AG04449 (cell line): Measurements from ENCODE around the gene DOCK1.

Experiments used
- CTCF ChIA-PET: fragments of 350-600 bp; formaldehyde crosslinking; extraction: SDS; loops from one replicate; lab custom pipeline; 2021; ENCODE audit warnings: antibody characterized with exemption; lab: Yijun Ruan, JAX
- POLR2A ChIA-PET: fragments of 400-600, 350-600 bp; formaldehyde crosslinking; extraction: SDS; loops from one replicate; lab custom pipeline; 2020; ENCODE audit warnings: antibody characterized with exemption, inconsistent platforms; lab: Yijun Ruan, JAX
- DNase-seq: peaks from one replicate; pipeline ENCODE4 v3.0.0-alpha.2; 2010; ENCODE audit warnings: low read depth, low spot score
- H3K4me3 ChIP-seq: 2 replicates; pipeline ENCODE4 v1.5.1; 2011; ENCODE audit warnings: low read depth, mild to moderate bottlenecking, control low read depth, low read length
- TF ChIP-seq, protein P1 (sequence below): IDR thresholded peaks from one replicate; pipeline ENCODE4 v1.5.1; 2011; ENCODE audit warnings: mild to moderate bottlenecking, moderate library complexity, low read length, control low read depth, inconsistent platforms; ENCODE audit not compliant: insufficient read depth; ENCODE audit errors: missing control alignments

The DOCK1 gene

GRCh38 chr10:127198307-127198706 is 293.1 kb downstream of the DOCK1 start:
- POLR2A ChIA-PET: no interaction called here
- no peak for DNase-seq
- TF ChIP-seq, protein P1, sequence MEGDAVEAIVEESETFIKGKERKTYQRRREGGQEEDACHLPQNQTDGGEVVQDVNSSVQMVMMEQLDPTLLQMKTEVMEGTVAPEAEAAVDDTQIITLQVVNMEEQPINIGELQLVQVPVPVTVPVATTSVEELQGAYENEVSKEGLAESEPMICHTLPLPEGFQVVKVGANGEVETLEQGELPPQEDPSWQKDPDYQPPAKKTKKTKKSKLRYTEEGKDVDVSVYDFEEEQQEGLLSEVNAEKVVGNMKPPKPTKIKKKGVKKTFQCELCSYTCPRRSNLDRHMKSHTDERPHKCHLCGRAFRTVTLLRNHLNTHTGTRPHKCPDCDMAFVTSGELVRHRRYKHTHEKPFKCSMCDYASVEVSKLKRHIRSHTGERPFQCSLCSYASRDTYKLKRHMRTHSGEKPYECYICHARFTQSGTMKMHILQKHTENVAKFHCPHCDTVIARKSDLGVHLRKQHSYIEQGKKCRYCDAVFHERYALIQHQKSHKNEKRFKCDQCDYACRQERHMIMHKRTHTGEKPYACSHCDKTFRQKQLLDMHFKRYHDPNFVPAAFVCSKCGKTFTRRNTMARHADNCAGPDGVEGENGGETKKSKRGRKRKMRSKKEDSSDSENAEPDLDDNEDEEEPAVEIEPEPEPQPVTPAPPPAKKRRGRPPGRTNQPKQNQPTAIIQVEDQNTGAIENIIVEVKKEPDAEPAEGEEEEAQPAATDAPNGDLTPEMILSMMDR: peak; percentile 10
- H3K4me3 ChIP-seq: no peak overlapping the region
- CTCF ChIA-PET: no interaction called here

DNA sequence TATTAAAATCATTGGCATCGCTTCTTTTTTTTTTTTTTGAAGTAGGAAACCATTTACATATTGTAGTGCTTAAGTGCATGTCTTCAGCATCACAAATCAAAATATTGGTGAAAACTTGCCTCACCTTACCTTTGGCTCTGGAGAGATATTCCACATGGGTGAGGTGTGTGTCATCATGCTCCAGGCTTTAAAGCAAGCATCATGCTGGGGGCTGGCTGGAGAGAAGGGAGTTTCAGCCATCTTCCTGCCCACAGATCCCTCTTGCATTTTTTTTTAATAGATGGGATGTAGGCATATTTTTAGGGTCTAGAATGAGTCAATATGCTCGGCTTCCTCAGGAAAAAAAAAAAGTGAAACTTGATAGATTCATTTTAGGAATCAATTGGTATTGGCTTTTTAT is 293.5 kb downstream of the DOCK1 start:
- TF ChIP-seq, protein P1: no peak

DNA sequence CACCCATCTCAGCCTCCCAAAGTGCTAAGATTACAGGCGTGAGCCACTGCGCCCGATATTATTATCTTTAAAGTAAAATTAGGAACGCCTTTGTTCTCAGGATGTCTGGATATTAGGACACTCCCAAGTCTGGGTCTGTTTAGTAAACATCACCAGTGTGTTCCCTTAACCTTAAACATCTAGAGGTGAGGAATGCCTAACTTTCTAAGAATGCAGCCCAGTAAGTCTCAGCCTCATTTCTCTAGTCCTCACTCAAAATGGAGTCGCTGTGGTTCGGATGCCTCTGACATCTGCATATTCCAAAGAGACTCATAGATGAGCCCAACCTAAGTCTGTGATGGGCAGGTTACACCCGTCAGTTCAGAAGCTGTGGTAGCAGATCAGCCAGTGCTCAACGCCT is 295.4 kb downstream of the DOCK1 start:
- DNase-seq: no peak
- POLR2A ChIA-PET: no interaction called here
- CTCF ChIA-PET: no interaction called here
- H3K4me3 ChIP-seq: no peak overlapping the region
- TF ChIP-seq, protein P1: no peak

More for the DNA sequence above, 293.5 kb downstream of the DOCK1 start:
- no peak overlapping the region for H3K4me3 ChIP-seq
- DNase-seq: no peak
- POLR2A ChIA-PET: no interaction called here
- CTCF ChIA-PET: interaction anchor here (0.8 kb wide), 1 partner anchor 379 kb away, joined by 4 read pairs; no protein-coding TSS in a partner anchor

DNA sequence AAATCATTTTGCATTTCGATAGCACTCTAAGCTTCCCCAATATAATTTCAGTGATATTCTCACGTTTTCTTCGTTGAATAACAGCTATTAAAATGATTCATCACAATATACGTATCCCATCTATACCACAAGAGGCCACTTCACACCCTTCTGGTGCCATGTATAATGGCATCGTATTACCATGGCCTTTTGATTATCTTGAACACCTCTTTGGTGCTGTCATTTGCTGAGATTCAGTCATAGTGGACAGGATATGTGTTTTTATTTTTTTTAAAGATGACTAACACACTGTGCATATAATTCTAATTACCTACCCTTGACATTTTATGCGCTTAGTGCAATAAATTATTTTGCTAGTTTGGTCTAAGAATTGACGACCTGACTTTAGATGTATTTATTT is 297.8 kb downstream of the DOCK1 start:
- ChIA-PET POLR2A (no interaction called here), CTCF (interaction anchor here (0.9 to 1.1 kb wide), 2 partner anchors 9 to 47 kb away, joined by 3 to 4 read pairs; no protein-coding TSS in a partner anchor)
- no peak for DNase-seq
- TF ChIP-seq, protein P1: no peak
- no peak overlapping the region for H3K4me3 ChIP-seq

DNA sequence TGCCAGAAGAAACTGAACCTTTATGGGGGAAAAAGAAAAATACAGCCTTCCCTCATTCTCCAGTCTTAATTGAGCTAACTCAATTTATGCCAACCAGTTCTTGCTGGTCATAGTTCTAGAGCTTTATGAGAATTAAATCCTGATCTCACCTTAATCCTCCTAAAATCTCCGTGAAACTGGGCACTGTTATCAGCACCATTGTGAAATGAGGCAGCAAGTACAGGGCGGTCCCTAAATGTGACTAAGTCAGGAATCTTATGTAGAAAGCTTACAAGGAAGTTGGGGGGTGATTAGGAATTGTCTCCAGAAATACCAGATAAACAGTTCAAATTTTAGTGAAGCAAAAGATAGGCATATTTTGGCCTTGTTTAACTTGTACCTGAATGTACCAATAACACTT is 301.9 kb downstream of the DOCK1 start:
- DNase-seq: no peak
- CTCF ChIA-PET: interaction anchor here (1.4 to 1.6 kb wide), 2 partner anchors 10 to 13 kb away, joined by 5 to 6 read pairs; partner anchors contain the start of gene INSYN2A
- H3K4me3 ChIP-seq: no peak overlapping the region
- TF ChIP-seq, protein P1: no peak
- POLR2A ChIA-PET: no interaction called here

DNA sequence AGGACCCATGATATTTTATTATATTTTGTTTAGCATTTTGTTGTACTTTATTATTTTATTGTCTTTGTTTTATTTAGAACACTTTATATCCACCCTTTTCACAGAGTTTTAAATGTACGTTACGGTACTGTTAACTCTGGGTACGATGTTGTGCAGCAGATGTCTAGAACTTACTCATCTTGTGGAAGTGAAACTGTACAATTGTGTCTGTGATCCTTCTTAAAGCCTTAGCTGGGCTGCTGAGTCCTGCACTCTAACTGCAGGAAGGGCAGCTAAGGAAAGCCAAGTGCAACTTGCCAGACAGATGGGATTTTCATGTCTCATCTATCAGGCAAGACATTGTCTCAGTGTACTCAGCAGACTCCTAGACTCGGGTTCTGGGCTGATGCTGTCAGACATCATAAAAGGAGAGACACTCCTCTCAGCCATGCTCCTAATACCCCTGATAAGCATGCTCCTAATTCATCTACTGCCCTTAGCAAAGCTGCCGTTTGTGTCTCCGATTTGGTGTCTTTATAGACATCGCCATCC is 305.8 kb downstream of the DOCK1 start:
- TF ChIP-seq, protein P1: no peak
- ChIA-PET CTCF (interaction anchor here (0.6 to 1.5 kb wide), 2 partner anchors 14 to 26 kb away, joined by 3 to 4 read pairs; partner anchors contain the start of gene INSYN2A), POLR2A (no interaction called here)
- no peak for DNase-seq
- H3K4me3 ChIP-seq: no peak overlapping the region
